ENCODE data around the gene GRB7.

The GRB7 gene

GRCh38 chr17:39727556-39727955 is 10.2 kb upstream of the GRB7 start:
- TF ChIP-seq, protein P1, sequence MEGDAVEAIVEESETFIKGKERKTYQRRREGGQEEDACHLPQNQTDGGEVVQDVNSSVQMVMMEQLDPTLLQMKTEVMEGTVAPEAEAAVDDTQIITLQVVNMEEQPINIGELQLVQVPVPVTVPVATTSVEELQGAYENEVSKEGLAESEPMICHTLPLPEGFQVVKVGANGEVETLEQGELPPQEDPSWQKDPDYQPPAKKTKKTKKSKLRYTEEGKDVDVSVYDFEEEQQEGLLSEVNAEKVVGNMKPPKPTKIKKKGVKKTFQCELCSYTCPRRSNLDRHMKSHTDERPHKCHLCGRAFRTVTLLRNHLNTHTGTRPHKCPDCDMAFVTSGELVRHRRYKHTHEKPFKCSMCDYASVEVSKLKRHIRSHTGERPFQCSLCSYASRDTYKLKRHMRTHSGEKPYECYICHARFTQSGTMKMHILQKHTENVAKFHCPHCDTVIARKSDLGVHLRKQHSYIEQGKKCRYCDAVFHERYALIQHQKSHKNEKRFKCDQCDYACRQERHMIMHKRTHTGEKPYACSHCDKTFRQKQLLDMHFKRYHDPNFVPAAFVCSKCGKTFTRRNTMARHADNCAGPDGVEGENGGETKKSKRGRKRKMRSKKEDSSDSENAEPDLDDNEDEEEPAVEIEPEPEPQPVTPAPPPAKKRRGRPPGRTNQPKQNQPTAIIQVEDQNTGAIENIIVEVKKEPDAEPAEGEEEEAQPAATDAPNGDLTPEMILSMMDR (IDR thresholded peaks at IDR 0.05; ENCODE audit: low read depth, low read length): no peak
- TF ChIP-seq POLR2A (IDR thresholded peaks at IDR 0.05; ENCODE audit: extremely low read depth, insufficient read length) (no peak), MYC (IDR thresholded peaks at IDR 0.05; ENCODE audit: low read depth, low read length) (no peak)
- TF ChIP-seq, protein P2, sequence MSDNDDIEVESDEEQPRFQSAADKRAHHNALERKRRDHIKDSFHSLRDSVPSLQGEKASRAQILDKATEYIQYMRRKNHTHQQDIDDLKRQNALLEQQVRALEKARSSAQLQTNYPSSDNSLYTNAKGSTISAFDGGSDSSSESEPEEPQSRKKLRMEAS (IDR thresholded peaks at IDR 0.05; ENCODE audit: low read depth, low read length): no peak
- DNase-seq (ENCODE audit: low read depth): no peak

GRCh38 chr17:39729280-39729851 is 8.4 kb upstream of the GRB7 start:
- no peak for DNase-seq (ENCODE audit: low read depth)
- TF ChIP-seq, protein P1 (IDR thresholded peaks at IDR 0.05; ENCODE audit: low read depth, low read length): no peak
- TF ChIP-seq, protein P2 (IDR thresholded peaks at IDR 0.05; ENCODE audit: low read depth, low read length): no peak
- TF ChIP-seq MYC (IDR thresholded peaks at IDR 0.05; ENCODE audit: low read depth, low read length) (no peak), POLR2A (IDR thresholded peaks at IDR 0.05; ENCODE audit: extremely low read depth, insufficient read length) (no peak)

More at GRCh38 chr17:39727556-39727955, 10.2 kb upstream of the GRB7 start:
- H3K4me3 ChIP-seq (ENCODE audit: low read depth, low read length): no peak overlapping the region

GRCh38 chr17:39730095-39730921 is 7.4 kb upstream of the GRB7 start, which contains the start of gene MIEN1:
TSS of gene MIEN1 (minus strand) at chr17:39730532. CDS start at chr17:39730495, 37 bp downstream.
- TF ChIP-seq MYC (IDR thresholded peaks at IDR 0.05; ENCODE audit: low read depth, low read length) (peak; percentile 35), POLR2A (IDR thresholded peaks at IDR 0.05; ENCODE audit: extremely low read depth, insufficient read length) (peak; percentile 85)
- TF ChIP-seq, protein P1 (IDR thresholded peaks at IDR 0.05; ENCODE audit: low read depth, low read length): peak; percentile 71
- TF ChIP-seq, protein P2 (IDR thresholded peaks at IDR 0.05; ENCODE audit: low read depth, low read length): peak; percentile 88
- DNase-seq (ENCODE audit: low read depth): peak; percentile 87
- H3K4me3 ChIP-seq (ENCODE audit: low read depth, low read length): peak within 1 kb of the TSS; percentile 87

More at GRCh38 chr17:39729280-39729851, 8.4 kb upstream of the GRB7 start:
- peak overlapping the region; percentile 87 for H3K4me3 ChIP-seq (ENCODE audit: low read depth, low read length)

DNA sequence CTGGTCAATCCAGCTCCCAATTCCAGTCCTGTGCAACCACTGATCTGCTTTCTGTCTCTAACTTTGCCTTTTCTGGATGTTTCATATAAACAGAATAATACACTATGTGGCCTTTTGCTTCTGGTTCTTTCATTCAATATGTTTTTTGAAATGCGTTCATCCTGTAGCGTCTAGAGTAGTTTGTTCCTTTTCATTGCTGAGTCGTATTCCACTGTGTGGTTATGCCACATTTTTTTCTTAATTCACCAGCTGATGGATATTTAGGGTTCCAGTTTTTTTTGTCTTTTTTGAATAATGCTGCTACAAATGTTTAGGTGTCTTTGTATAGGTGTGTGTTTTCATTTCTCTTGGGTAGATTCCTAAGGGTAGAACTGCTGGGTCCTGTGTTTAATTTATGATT is 5.2 kb upstream of the GRB7 start:
- H3K4me3 ChIP-seq (ENCODE audit: low read depth, low read length): no peak overlapping the region

DNA sequence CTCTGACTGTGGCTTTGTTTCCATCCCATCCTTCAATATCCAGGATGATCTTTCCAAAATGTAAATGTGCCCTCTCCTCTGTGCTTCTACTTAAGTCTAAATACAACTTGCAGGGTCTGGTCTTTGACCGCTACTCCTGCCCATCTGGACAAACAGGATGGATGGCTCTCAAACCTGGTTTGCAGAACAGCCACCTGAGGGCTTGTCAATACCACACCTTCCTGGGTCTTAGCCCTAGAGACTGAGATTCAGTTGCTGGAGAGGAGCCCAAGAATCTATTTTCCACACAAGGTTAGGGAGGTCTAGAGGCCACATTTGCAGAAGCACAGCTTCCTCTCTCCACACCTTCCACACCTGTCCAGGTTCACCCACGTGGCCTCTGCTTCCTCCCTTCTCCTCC is 1.9 kb upstream of the GRB7 start:
- TF ChIP-seq POLR2A (IDR thresholded peaks at IDR 0.05; ENCODE audit: extremely low read depth, insufficient read length) (no peak), MYC (IDR thresholded peaks at IDR 0.05; ENCODE audit: low read depth, low read length) (no peak)
- TF ChIP-seq, protein P1 (IDR thresholded peaks at IDR 0.05; ENCODE audit: low read depth, low read length): no peak
- TF ChIP-seq, protein P2 (IDR thresholded peaks at IDR 0.05; ENCODE audit: low read depth, low read length): no peak
- no peak overlapping the region for H3K4me3 ChIP-seq (ENCODE audit: low read depth, low read length)
- no peak for DNase-seq (ENCODE audit: low read depth)

More for the DNA sequence above, 5.2 kb upstream of the GRB7 start:
- no peak for DNase-seq (ENCODE audit: low read depth)
- TF ChIP-seq POLR2A (IDR thresholded peaks at IDR 0.05; ENCODE audit: extremely low read depth, insufficient read length) (no peak), MYC (IDR thresholded peaks at IDR 0.05; ENCODE audit: low read depth, low read length) (no peak)
- TF ChIP-seq, protein P2 (IDR thresholded peaks at IDR 0.05; ENCODE audit: low read depth, low read length): no peak
- TF ChIP-seq, protein P1 (IDR thresholded peaks at IDR 0.05; ENCODE audit: low read depth, low read length): no peak
